HepG2 (cell line): Measurements from ENCODE around the gene SRRT. TPM values are rescaled to one million over a fixed set of nuclear protein-coding genes. Genes with fewer than 3 reads are reported as not detected.

Source experiments
- ATAC-seq: fragments of 200-7000 bp; cut with Tn5 transposase; 3 replicates; pipeline ENCODE4 v1.9.1; 2020; ENCODE audit warnings: mild to moderate bottlenecking, moderate library complexity
- BruUV-seq: library from RNA; stranded (reverse); fragments of 400-500 nt; replicated peaks from 2 replicates; lab custom pipeline; 2021; lab: Mats Ljungman, UMichigan
- CTCF ChIA-PET: fragments of 300-600 bp; formaldehyde crosslinking; extraction: SDS; loops from one replicate; lab custom pipeline; 2021; ENCODE audit warnings: low total read pairs, inconsistent platforms, low intra/inter-chr PET ratio; lab: Yijun Ruan, JAX
- POLR2A ChIA-PET: fragments of 350-600 bp; sonication (Branson Sonifier 250); formaldehyde crosslinking; loops from one replicate; lab custom pipeline; 2020; ENCODE audit warnings: antibody characterized with exemption, inconsistent platforms; lab: Yijun Ruan, JAX
- DNase-seq: peaks from one replicate; pipeline ENCODE4 v3.0.0-alpha.2; 2015; ENCODE audit warnings: low spot score
- FAIRE-seq: peaks from 3 replicates; lab custom pipeline; 2011; peaks lifted over from hg19 to GRCh38; lab: Jason Lieb, UNC
- H2AFZ ChIP-seq: one replicate; pipeline ENCODE4 v1.6.1; 2011; ENCODE audit warnings: low read length, inconsistent platforms
- H3K27ac ChIP-seq: fragments of 300-600 bp; 3 replicates; pipeline ENCODE4 v1.8.0; 2011; ENCODE audit warnings: mixed run types, mild to moderate bottlenecking, mixed read lengths, low read length, inconsistent platforms; ENCODE audit not compliant: insufficient read depth; ENCODE audit errors: extremely low read length
- H3K27me3 ChIP-seq, 2 experiments: fragments of 200-600 bp in 1 of 2; 2 replicates in 1 of 2; 3 replicates in 1 of 2; pipeline versions ENCODE4 v1.6.0 to v1.8.0; 2011; ENCODE audit warnings: low read length in 2 of 2, mild to moderate bottlenecking in 2 of 2, moderate library complexity in 2 of 2, inconsistent platforms in 1 of 2; ENCODE audit not compliant: insufficient read depth in 2 of 2, control insufficient read depth in 1 of 2
- H3K36me3 ChIP-seq, 2 experiments: fragments of 200-600 bp in 1 of 2; replicated peaks in 1 of 2; 2 replicates in 1 of 2; 3 replicates in 1 of 2; pipeline versions ENCODE4 v1.5.1 to v1.8.0; 2011; ENCODE audit warnings: low read length in 2 of 2, inconsistent platforms in 1 of 2; ENCODE audit not compliant: insufficient read depth in 2 of 2, control insufficient read depth in 1 of 2
- H3K4me1 ChIP-seq: 2 replicates; pipeline ENCODE4 v1.5.1; 2012; ENCODE audit warnings: low read length, inconsistent platforms; ENCODE audit not compliant: insufficient read depth
- H3K4me2 ChIP-seq: 2 replicates; pipeline ENCODE4 v1.6.0; 2011; ENCODE audit warnings: low read depth, low read length, inconsistent platforms
- H3K4me3 ChIP-seq, 3 experiments: fragments of 200-600 bp in 1 of 3; sonication (generic), shearing (Covaris generic) in 1 of 3; replicated peaks in 1 of 3; 2 replicates each; pipeline ENCODE4 v1.5.1; 2011 to 2016; ENCODE audit warnings: low read length in 3 of 3, inconsistent platforms in 2 of 3, low read depth in 2 of 3, mild to moderate bottlenecking in 2 of 3, control low read depth in 1 of 3, mixed read lengths in 1 of 3; ENCODE audit not compliant: insufficient read depth in 1 of 3
- H3K79me2 ChIP-seq: one replicate; pipeline ENCODE4 v1.6.1; 2011; ENCODE audit warnings: low read length, inconsistent platforms; ENCODE audit not compliant: insufficient read depth
- H3K9ac ChIP-seq: 2 replicates; pipeline ENCODE4 v1.6.0; 2011; ENCODE audit warnings: mild to moderate bottlenecking, low read depth, low read length, inconsistent platforms; ENCODE audit not compliant: insufficient read depth
- H3K9me3 ChIP-seq: 2 replicates; pipeline ENCODE4 v1.5.1; 2012; ENCODE audit warnings: mild to moderate bottlenecking, low read length
- H4K20me1 ChIP-seq: 2 replicates; pipeline ENCODE4 v1.6.0; 2011; ENCODE audit warnings: inconsistent platforms, mild to moderate bottlenecking, low read length, moderate library complexity; ENCODE audit not compliant: insufficient read depth
- ARID2 ChIP-seq: sonication (generic); formaldehyde crosslinking; IDR thresholded peaks from 2 replicates; pipeline ENCODE4 v1.8.1; 2022; ENCODE audit warnings: mild to moderate bottlenecking, missing genetic modification reagents, borderline replicate concordance
- GLI4 ChIP-seq: sonication (generic); formaldehyde crosslinking; IDR thresholded peaks from 2 replicates; pipeline ENCODE4 v1.5.1; 2020; ENCODE audit warnings: missing genetic modification reagents, mild to moderate bottlenecking, moderate library complexity, borderline replicate concordance
- ISX ChIP-seq: sonication (generic); formaldehyde crosslinking; conservative IDR thresholded peaks from 2 replicates; pipeline ENCODE4 v1.5.0; 2020; ENCODE audit warnings: missing genetic modification reagents
- MXI1 ChIP-seq: IDR thresholded peaks from 3 replicates; pipeline ENCODE4 v1.6.1; 2012; ENCODE audit warnings: low read depth, low read length, inconsistent platforms, borderline replicate concordance
- SMYD3 ChIP-seq: sonication (generic); formaldehyde crosslinking; IDR thresholded peaks from 2 replicates; pipeline ENCODE4 v1.8.1; 2023; ENCODE audit warnings: mild to moderate bottlenecking, missing genetic modification reagents
- ZNF121 ChIP-seq: sonication (generic); formaldehyde crosslinking; IDR thresholded peaks from 2 replicates; pipeline ENCODE4 v1.5.0; 2020; ENCODE audit warnings: mild to moderate bottlenecking, missing genetic modification reagents
- ZNF142 ChIP-seq: sonication (generic); formaldehyde crosslinking; IDR thresholded peaks from 2 replicates; pipeline ENCODE4 v1.4.0; 2020; ENCODE audit warnings: missing genetic modification reagents
- ZNF232 ChIP-seq: sonication (generic); formaldehyde crosslinking; IDR thresholded peaks from 2 replicates; pipeline ENCODE4 v1.4.0; 2020; ENCODE audit warnings: missing genetic modification reagents, borderline replicate concordance
- ZNF274 ChIP-seq: sonication (generic); formaldehyde crosslinking; IDR thresholded peaks from 2 replicates; pipeline ENCODE4 v1.5.1; 2020; ENCODE audit warnings: mild to moderate bottlenecking, missing genetic modification reagents
- ZNF468 ChIP-seq: sonication (generic); formaldehyde crosslinking; IDR thresholded peaks from 2 replicates; pipeline ENCODE4 v1.8.0; 2022; ENCODE audit warnings: mild to moderate bottlenecking, moderate library complexity, missing genetic modification reagents
- ZNF615 ChIP-seq: sonication (generic); formaldehyde crosslinking; IDR thresholded peaks from 2 replicates; pipeline ENCODE4 v1.5.0; 2020; ENCODE audit warnings: mild to moderate bottlenecking, missing genetic modification reagents, borderline replicate concordance
- ZNF75D ChIP-seq: sonication (generic); formaldehyde crosslinking; IDR thresholded peaks from 2 replicates; pipeline ENCODE4 v1.8.1; 2023; ENCODE audit warnings: missing genetic modification reagents, mild to moderate bottlenecking, borderline replicate concordance
- WGBS: methylation state at CpG from one replicate; pipeline ENCODE4 v1.1.6; 2017; ENCODE audit warnings: low lambda C conversion rate; 5-methylcytosine and 5-hydroxymethylcytosine counted together
- in situ Hi-C: cut with HindIII; loops from 2 replicates; pipeline ENCODE4 v1.10.0; 2017; ENCODE audit warnings: low pct_unique_long_range_greater_than_20kb; ENCODE audit not compliant: extremely low pct_ligation_motif_present
- intact Hi-C: fragments of 100-400 bp; cut with micrococcal nuclease; formaldehyde crosslinking; loops from one replicate; pipeline ENCODE4 v1.10.0; 2022; ENCODE audit not compliant: unreplicated experiment
- polyA plus RNA-seq, 8 experiments: library from polyadenylated mRNA; depleted of rRNA in 3 of 8; stranded (reverse) in 7 of 8; unstranded in 1 of 8; fragments of >200 nt; fragmentation: Illumina TruSeq in 4 of 8; extraction: Trizol in 4 of 8; gene quantifications; 2 replicates each; pipeline versions ENCODE4 v1.2.1 to v1.2.3, GENCODE V29; 2011 to 2016; ENCODE audit warnings: low read depth in 4 of 8, missing spikeins in 1 of 8, mixed read lengths in 1 of 8; ENCODE audit not compliant: insufficient read depth in 1 of 8
- total RNA-seq, 5 experiments: library from RNA; depleted of rRNA; stranded (reverse); fragments of >200 nt; fragmentation: Illumina TruSeq; extraction: Trizol; gene quantifications; 2 replicates each; pipeline ENCODE4 v1.2.3, GENCODE V29; 2016; ENCODE audit warnings: low read depth in 1 of 5
- TF ChIP-seq, protein P1 (sequence below): sonication (generic); formaldehyde crosslinking; IDR thresholded peaks from 2 replicates; pipeline ENCODE4 v1.8.1; 2023; ENCODE audit warnings: missing genetic modification reagents, inconsistent platforms, borderline replicate concordance
- TF ChIP-seq, protein P2 (sequence below): IDR thresholded peaks from 2 replicates; pipeline ENCODE4 v1.6.1; 2016; ENCODE audit warnings: missing compliant biosample characterization, missing genetic modification reagents, borderline replicate concordance

SRRT gene
- total and polyA plus RNA-seq, 2 of the 13 experiments (the other 11 are each of a cell fraction or from before 2014, with no cell fraction given): 26.2 to 106 TPM

DNA sequence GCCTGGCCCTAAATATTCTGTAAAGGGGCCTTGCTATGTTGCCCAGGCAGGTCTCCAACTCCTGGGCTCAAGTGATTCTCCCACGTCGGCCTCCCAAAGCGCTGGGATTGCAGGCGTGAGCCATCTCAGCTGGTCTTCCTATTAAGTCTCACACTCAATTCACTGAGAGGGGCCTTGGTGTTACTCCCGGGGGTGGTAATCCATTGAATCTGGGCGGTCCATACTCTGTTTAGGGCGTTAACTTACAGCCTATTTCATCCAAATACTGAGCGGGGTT lies 665 bp upstream of the SRRT start:
- no peak for DNase-seq
- 29% methylated on average over 8 of the region's 8 CpGs for WGBS
- Histone ChIP-seq H3K4me2 (peak overlapping the region; percentile 82), H3K4me1 (peaks cover 43% of the 10 kb centered on the region), H3K9ac (peak overlapping the region; percentile 91), H3K9me3 (no peaks in the 10 kb centered on the region), H3K27me3 (peaks cover 0 to 2% of the 10 kb centered on the region in 2 experiments; a peak in 1 of 5 replicates), H3K27ac (peak overlapping the region; percentile 87), H2AFZ (no peak overlapping the region), H3K4me3 (peak overlapping the region; percentile 55 to 89 (median 86)), H3K79me2 (peaks cover 40% of the 10 kb centered on the region), H4K20me1 (peaks cover 19% of the 10 kb centered on the region), H3K36me3 (peaks cover 1 to 21% of the 10 kb centered on the region in 2 experiments; a peak in 4 of 5 replicates)
- ChIA-PET CTCF (no interaction called here), POLR2A (interaction anchor here (0.6 to 1.1 kb wide), 3 partner anchors 15 to 194 kb away, joined by 3 read pairs; partner anchors contain the start of gene UFSP1)
- FAIRE-seq: no peak
- TF ChIP-seq ZNF468 (CRISPR knock-in tag) (no peak), ZNF142 (0 out of 2 replicates have a peak, but pooled peaks have one; percentile 7), ARID2 (CRISPR knock-in tag) (0 out of 2 replicates have a peak, but pooled peaks have one; percentile 18), SMYD3 (CRISPR knock-in tag) (0 out of 2 replicates have a peak, but pooled peaks have one; percentile 7), GLI4 (CRISPR knock-in tag) (0 out of 2 replicates have a peak, but pooled peaks have one; percentile 9), ZNF121 (CRISPR knock-in tag) (0 out of 2 replicates have a peak, but pooled peaks have one; percentile 54), MXI1 (no peak), ZNF75D (0 out of 2 replicates have a peak, but pooled peaks have one; percentile 65), ZNF615 (CRISPR knock-in tag) (0 out of 2 replicates have a peak, but pooled peaks have one; percentile 3), ZNF274 (no peak), ISX (CRISPR knock-in tag) (0 out of 2 replicates have a peak, but pooled peaks have one; percentile 1), ZNF232 (CRISPR knock-in tag) (peak; percentile 2; the same call in 1 of the 2 replicates)
- TF ChIP-seq, protein P1, sequence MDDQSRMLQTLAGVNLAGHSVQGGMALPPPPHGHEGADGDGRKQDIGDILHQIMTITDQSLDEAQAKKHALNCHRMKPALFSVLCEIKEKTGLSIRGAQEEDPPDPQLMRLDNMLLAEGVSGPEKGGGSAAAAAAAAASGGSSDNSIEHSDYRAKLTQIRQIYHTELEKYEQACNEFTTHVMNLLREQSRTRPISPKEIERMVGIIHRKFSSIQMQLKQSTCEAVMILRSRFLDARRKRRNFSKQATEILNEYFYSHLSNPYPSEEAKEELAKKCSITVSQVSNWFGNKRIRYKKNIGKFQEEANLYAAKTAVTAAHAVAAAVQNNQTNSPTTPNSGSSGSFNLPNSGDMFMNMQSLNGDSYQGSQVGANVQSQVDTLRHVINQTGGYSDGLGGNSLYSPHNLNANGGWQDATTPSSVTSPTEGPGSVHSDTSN (CRISPR knock-in tag): no peak
- TF ChIP-seq, protein P2, sequence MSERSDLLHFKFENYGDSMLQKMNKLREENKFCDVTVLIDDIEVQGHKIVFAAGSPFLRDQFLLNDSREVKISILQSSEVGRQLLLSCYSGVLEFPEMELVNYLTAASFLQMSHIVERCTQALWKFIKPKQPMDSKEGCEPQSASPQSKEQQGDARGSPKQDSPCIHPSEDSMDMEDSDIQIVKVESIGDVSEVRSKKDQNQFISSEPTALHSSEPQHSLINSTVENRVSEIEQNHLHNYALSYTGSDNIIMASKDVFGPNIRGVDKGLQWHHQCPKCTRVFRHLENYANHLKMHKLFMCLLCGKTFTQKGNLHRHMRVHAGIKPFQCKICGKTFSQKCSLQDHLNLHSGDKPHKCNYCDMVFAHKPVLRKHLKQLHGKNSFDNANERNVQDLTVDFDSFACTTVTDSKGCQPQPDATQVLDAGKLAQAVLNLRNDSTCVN: peak; percentile 6; the same call in 1 of the 2 replicates
- ATAC-seq: no peak; the same call in 2 of the 3 replicates
- no TSS peak for BruUV-seq
- in situ Hi-C loops: no loop called here
- intact Hi-C loops: loop anchor here (1.0 kb wide), 1 partner anchor 168 kb away; the partner anchor contains the start of gene POP7
